NCI-H187 treated with DMSO at 0.1 percent for 48 hours (cell line): ENCODE results near the gene CASZ1.

Source experiments
- DNase-seq: peaks from one replicate; lab custom pipeline; 2025; lab: John Stamatoyannopoulos, UW

CASZ1 gene

GRCh38 chr1:10653370-10654125 is 142.9 kb downstream of the CASZ1 start:
- DNase-seq, result no peak

- no peak for DNase-seq
These were observed 143.8 kb downstream of the CASZ1 start for GRCh38 chr1:10652626-10653025.

- no peak for DNase-seq
These were observed 144.7 kb downstream of the CASZ1 start for GRCh38 chr1:10651793-10652192.

GRCh38 chr1:10651389-10651766 is 145.1 kb downstream of the CASZ1 start:
- no peak for DNase-seq

DNA sequence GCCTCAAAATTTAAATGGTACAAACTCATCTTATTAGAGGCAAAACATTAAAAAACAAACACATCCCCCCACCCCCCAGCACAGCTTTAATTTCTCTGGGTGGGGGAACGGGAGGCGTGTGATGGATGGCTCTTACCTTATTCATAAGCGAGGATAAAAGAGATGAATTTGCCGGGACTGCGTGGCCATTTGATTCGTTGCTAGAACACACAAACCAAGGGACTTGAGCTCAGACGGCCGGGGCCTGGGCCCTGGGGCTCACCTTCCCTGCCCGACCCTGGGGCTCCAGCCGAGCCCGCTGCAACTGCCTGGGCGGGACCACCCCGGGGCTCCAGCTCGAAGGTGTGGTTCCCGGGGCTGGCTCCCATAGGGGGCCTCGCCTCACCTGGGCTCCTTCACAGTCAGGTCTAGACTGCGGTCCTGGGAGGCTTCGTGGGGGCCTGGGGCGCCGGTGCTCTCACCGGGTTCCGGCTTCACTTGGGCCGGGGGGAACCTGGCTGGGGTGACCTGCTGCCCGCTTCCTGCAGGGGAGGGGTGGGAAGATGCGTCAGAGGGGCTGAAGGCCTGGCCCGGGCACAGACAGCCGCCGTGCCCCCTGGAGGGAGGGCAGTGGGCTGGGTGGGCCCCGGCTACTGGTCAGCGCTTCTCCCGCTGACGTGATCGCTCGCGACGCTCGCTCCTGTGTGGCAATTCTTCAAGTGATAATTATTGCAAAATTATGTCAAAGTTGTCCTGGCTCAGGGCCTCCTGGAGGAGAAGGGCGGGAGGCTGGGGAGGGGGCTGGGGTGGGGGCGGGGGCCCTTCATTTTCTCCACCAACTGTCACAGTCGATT is 145.7 kb downstream of the CASZ1 start:
- DNase-seq, result no peak

DNA sequence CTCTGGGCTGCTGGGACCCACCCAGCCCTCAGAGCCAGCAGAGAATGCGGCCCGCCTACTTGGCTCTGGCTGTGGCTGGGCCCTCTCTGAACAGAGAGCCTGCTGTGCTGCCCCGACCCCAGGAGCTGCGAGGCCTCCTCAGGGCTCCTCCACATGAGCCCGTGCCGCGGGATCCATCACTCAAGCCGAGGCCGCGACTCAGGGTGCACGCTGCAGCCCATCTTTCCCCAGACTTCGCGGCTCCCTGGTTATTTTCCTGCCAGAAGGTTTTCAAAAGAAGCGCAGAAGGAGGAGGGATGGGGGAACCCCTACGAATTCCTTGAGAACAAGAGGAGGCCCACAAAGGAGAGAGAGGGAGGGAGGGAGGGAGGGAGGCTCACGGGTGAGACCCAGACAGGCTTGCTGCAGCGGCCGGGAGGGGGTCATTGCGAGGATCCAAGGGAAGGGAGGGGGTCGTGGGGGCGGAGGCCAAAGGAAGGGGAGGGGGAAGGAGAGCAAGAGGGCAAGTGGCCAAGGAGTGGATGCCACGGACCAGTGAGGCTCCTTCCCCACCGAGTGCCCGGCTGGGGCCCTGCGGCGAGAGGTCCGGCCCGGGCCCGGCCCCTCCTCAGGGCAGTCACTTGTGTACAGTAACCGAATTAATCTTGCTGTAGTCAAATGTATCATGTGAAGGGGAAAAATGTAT is 146.8 kb downstream of the CASZ1 start:
- no peak for DNase-seq

DNA sequence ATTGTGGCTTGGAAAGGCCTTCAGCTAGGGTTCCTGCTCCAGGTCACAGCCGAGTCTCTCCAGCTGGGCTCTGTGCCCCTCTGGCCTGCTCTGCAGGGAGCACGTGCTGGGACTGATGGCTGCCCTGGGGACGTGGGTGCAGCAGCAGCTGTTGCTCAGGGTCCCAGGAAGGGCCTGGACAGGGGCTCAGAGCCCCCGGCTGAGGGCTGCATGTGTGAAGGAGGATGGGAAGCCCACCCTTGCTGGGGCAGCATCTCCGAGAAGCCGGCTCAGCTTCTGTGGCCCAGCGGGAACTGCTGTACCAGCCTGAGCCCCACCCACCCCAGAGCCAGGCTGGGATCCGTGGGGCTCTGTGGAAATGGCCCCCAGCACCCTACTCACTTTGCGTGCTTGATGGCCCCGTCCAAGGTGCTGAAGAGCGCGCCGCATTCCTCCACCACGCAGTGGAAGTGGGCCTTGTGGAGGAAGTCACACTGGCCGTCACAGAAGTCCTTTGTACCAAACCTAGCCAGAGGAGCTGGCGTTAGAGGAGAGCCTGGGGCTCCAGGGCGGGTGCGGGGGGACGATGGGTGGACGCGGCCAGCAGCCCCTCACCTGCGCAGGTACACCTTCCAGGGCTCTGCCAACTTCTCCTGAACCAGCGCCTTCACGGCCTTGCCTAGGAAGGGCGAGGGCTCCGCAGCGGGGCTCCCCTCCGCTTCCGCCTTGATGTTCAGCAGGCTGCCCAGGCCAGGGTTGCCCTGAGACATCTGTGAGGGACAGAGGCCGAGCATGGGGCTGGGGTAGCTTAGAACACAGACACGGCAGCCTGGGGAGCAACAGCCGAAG is 147.5 kb downstream of the CASZ1 start:
- DNase-seq, result no peak

DNA sequence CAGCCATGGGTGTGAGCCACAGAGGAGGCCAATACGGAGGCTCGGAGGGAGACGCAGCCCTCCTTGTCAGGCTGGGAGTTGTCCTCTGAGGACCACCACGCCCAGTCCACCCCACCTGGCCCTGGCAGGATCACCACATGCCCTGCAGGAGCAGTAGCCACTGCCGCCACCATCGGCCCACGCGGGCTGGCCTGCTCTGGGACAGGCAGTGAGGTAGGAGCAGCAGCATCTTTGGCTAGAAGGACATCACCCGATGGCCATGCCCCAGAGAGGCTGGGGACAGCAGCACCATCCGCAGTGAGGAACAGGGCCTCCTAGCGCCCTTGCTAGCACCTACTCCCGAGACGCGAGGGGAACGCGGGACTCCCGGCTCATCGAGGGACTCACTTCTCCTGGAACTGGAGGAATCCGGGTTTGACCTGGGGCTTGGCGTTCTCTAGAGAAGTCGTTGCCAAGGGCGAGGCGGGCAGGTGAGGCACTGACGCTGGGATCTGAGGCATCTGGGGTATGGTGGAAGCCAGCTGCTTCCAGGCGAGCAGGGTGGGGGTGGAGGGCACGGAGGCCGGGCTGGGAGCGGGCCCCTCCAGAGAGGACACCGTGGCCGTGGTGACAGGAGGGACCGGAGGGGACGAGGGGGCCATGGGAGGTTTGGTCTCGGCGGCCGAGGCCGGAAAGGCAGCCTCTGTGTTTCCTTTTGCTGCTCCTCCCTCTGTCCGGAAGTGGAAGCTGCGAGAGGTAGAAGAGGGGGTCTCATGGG is 148.9 kb downstream of the CASZ1 start:
- no peak for DNase-seq

GRCh38 chr1:10646347-10646861 is 150.0 kb downstream of the CASZ1 start:
- no peak for DNase-seq

DNA sequence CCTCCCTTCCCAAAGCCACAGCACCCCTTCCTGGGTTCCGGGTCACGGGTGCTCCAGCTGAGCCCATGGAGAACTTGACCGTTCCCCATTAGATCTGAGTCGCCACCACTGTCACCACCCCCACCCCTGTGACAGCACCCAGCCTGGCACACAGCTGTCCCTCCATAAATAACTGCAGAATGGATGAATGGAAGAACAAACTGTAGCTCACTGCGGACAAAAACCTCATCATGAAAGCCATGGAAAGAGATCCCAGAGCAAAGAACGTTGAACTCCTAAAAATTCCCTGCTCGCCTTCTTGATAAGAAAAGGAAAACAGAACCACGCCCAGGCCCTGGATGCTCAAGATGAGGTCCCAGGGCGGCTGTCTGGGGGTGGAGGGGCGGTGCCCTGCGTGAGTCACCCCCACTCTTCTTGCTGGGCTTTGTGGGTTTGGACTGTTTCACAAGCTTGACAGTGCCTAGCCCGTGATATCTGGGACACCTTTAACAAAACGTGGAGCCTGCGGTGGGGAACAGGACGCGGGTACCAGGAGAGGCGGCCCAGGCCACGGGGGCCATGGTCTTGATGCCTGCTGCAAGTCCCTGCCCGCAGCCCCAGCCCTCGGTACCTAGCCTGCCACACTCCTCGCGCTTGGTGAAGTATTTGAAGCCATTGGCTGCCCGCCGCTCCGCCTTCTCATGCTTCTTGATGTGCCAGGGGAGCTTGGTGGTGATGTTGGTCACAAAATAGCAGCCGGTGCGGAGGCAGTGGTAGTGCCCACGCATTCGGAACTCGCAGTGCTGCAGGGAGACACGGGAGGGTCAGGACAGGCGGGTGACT is 151.9 kb downstream of the CASZ1 start:
- DNase-seq, result no peak

GRCh38 chr1:10643607-10644306 is 152.7 kb downstream of the CASZ1 start:
- no peak for DNase-seq

- DNase-seq, result no peak
These were observed 153.9 kb downstream of the CASZ1 start for GRCh38 chr1:10642403-10643080.

GRCh38 chr1:10641976-10642375 is 154.5 kb downstream of the CASZ1 start:
- DNase-seq, result no peak

DNA sequence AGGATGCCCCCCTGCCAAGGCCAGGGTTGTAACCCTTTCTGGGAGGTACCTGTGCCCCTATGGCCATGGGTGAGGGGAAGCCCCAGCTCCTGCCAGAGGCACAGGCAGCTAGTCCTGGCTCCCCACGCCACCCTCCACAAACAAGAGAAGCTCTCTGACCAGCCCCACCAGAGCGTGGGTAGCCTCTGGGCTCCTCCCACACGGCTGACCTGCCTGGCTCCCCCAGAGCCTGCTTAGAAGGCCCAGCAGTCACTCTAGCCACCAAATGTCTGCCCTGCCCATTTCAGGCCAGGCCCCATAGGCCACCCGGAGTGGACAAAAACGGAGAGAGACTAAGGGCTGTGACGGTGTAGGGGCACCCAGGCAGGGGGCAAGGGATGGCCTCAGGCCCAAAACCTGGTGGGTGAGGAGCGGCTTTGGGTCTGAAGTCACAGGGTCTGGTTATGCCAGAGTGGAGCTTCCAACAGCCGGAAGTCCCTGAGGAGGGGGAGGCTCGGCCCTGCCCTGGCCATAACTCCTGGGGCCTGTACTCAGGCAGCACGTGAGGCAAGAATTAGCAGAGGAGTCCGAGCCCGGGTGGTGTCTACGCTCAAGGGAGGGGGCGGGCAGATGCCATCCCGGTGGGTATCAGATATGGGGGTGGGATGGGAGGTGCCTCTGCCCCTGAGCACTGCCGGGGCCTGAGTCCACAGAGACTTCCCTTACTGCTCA is 155.4 kb downstream of the CASZ1 start:
- no peak for DNase-seq

DNA sequence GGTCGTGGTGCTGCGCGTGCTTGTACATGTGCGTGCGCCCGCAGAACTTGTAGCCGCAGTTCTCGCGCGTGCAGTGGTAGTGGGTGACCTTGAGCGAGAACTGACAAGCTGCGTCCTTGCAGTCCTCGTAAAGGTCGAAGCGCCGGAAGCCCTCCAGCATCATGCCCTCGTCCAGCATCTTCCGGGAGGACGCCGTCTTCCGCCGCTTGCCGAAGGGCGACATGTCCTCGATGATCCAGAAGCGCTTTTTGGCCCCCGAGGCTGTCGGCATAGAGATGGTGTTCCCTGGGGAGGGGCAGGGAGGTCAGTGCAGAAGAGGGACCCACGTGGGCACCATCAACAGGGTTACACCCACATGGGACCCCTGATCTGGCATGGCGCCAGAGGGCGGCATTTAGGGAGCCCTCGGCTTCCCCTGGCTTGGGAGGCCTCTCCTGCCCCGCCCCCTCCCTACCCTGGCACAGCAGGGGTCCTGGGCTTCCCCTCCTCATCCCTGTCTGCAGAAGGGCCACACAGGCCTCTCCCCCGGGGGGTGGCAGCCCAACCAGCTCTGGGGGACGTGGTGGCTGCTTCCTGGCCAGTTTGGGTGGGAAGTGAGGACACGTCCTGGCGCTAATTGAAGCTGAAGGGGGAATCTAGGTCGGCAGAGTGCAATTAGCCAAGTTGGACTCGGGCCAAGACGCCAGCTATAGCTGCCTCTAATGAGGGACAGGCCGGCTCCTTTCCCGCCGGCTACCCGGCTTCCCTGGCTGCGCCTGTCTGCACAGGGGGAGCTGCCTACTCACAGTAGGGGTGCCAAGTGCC is 156.5 kb downstream of the CASZ1 start:
- DNase-seq, result no peak

DNA sequence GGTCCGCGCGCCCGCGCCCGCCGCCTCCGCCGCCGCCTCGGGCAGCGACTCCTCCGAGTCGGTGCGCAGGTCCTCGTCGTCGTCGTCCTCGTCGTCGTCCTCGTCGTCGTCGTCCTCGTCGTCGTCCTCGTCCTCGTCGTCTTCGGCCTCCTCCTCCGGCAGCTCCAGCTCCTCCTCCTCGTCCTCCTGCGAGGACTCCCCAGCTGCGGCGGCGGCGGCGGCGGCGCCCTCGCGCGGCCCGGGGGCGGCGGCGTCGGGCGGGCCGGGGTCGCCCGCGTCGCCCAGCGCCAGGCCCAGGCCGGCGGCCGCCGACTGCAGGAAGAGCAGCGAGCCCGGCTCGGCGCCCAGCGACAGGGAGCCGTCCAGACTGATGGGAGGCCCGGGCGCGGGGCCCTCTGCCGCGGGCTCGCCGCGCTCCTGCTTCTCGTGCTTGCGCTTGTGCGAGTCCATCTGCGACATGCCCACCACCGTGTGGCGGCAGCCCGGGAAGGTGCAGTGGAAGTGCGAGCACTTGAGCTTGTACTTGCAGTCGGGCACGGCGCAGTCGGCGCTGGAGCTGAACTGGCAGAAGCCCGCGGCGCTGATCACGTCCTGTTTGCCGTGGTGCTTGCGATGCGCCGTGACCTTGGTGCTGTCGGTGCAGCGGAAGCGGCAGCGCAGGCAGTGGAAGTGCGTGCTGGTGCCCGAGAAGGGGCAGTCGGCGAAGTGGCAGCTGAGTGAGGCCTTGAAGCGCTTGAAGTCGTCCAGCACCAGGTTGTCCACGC is 157.3 kb downstream of the CASZ1 start:
- no peak for DNase-seq
